NAMALWA (cell line): ENCODE results near the gene ME1.
"Not testable (repeated sequence)": the region's sequence is repeated elsewhere in the genome, so short reads cannot be mapped to it uniquely, and the experiment has no call there.

Experiments
- DNase-seq: peaks from one replicate; pipeline ENCODE4 v3.0.0-alpha.2; 2015; ENCODE audit warnings: low spot score

The ME1 gene

GRCh38 chr6:83352424-83353061 is 78.3 kb downstream of the ME1 start:
- DNase-seq: no peak

GRCh38 chr6:83343121-83343520 is 87.7 kb downstream of the ME1 start:
- no peak for DNase-seq

GRCh38 chr6:83341765-83342164 is 89.1 kb downstream of the ME1 start:
- peak; percentile 41 for DNase-seq

- DNase-seq: not testable (repeated sequence)
These were observed 96.9 kb downstream of the ME1 start for GRCh38 chr6:83333916-83334315.

GRCh38 chr6:83333500-83333899 is 97.4 kb downstream of the ME1 start:
- no peak for DNase-seq

- DNase-seq: no peak
These were observed 116.2 kb downstream of the ME1 start for GRCh38 chr6:83314693-83315092.

- no peak for DNase-seq
These were observed 117.0 kb downstream of the ME1 start for GRCh38 chr6:83313882-83314281.

GRCh38 chr6:83311231-83311630 is 119.6 kb downstream of the ME1 start:
- no peak for DNase-seq

GRCh38 chr6:83310046-83310445 is 120.8 kb downstream of the ME1 start:
- DNase-seq: no peak

GRCh38 chr6:83309344-83309743 is 121.5 kb downstream of the ME1 start:
- no peak for DNase-seq

GRCh38 chr6:83308833-83309232 is 122.0 kb downstream of the ME1 start:
- no peak for DNase-seq

GRCh38 chr6:83307849-83308248 is 123.0 kb downstream of the ME1 start:
- DNase-seq: no peak

GRCh38 chr6:83303426-83303825 is 127.4 kb downstream of the ME1 start:
- DNase-seq: no peak

- DNase-seq: no peak
These were observed 136.2 kb downstream of the ME1 start for GRCh38 chr6:83294676-83295075.

- no peak for DNase-seq
These were observed 137.7 kb downstream of the ME1 start for GRCh38 chr6:83292900-83293843.

- DNase-seq: not testable (repeated sequence)
These were observed 143.6 kb downstream of the ME1 start for GRCh38 chr6:83287298-83287697.

- DNase-seq: no peak
These were observed 144.9 kb downstream of the ME1 start for GRCh38 chr6:83285917-83286316.

- DNase-seq: no peak
These were observed 157.3 kb downstream of the ME1 start for GRCh38 chr6:83273596-83273995.

- DNase-seq: no peak
These were observed 159.7 kb downstream of the ME1 start for GRCh38 chr6:83270971-83271719.

- no peak for DNase-seq
These were observed 165.5 kb downstream of the ME1 start for GRCh38 chr6:83265384-83265783.

- no peak for DNase-seq
These were observed 170.3 kb downstream of the ME1 start for GRCh38 chr6:83260577-83260976.

- no peak for DNase-seq
These were observed 172.3 kb downstream of the ME1 start for GRCh38 chr6:83258517-83258916.

GRCh38 chr6:83257791-83258190 is 173.1 kb downstream of the ME1 start:
- DNase-seq: no peak
